ENCODE measurements around the gene COL23A1.
A peak's percentile ranks its signal among the peaks of the same experiment; 100 is the strongest.

Gene COL23A1

DNA sequence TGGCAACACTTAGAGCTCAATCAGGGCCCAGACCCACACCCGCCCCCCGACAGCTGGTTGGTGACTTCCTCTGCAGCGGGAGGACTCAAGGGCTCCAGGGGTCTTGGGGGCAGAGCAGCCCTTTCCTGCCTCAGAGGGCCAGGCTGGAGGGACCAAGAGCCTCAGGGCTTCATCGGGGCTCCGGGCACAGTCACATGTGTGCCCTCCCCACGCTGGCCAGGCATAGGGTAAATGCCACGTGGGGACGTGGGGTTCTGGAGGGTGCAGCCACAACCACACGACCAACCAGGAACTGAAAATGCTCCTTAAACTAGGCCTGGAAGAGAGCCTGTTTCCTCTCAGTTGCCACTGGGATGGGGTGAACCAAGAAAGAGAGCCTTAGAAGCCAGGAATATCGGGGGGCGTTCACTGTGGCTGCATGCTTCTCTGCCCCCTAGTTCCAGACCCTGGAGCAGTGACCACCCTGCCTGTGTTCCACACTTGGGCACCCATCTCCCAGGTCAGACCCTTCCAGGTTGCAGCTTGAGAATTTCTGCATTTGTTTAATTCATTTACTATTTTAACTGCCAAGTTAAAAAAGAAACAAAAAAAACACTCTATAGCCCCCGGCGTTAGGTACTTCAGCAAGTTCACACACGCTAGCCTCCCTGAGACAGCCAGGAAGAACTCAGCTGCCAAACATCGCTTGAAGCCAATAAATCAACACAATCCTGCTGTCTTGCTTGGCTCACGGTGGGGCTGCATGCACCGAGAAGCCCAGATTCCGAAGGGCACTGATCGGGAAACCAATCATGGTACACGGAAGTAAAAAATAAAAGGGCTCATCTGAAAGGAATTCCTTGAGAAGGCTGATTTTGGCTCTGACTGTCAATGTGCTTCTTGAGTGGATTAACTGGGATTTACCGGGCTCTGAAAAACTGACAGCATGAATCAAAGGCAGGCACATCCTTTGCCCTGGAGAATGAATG is 301.5 kb downstream of the COL23A1 start:
- peak in 2 of 51 donors; percentile 6 to 8 for DNase-seq

DNA sequence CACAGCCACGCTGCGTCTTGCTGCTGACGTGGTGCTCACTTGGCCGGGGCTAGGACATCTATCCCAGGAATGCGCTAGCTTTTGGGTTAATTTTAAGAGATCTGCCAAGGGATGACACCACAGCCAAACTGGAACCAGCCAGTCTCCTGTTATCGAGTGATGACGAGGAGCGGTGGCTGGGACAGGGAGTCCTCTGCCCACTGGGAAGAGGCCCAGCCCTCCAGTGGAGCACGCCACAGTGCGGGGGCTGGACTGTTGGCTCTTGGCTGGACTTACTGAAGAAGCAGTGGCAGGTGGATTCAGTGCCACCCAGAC is 302.4 kb downstream of the COL23A1 start:
- DNase-seq = no peak

DNA sequence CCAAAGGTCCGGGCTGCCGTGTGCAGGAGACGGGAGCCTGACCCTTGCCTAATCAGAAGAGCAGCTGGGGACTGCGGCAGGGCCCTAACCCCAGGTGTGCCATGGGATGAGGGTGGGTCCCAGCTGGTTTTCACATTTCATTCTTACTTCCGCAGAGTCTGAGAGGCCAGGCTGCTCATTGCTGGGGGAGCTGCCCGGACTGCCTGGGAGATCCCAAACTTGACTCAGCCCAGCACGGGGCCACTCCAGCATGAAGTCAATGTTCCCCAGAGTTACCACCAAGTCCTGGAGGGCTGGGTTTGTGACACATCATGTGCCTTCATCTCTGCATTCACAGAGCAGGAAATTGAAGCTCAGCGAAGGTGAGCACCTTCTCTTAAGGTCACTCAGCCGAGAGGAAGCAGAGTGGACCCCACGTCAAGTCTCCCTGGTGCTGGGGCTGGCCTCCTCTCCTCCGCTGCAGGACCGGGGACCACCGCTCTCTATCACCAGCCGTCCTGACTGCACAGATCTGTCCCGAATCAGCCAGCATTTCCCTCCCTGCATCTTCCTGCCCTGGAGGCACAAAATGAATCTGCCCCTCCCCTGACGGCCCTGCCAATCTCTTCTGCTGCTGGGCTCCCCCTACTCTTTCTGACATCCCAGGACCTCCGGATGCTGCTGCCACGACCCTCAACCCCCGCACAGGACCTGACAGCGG is 303.0 kb downstream of the COL23A1 start:
- no peak for DNase-seq

GRCh38 chr5:178286226-178287090 is 303.7 kb downstream of the COL23A1 start:
- DNase-seq = no peak

DNA sequence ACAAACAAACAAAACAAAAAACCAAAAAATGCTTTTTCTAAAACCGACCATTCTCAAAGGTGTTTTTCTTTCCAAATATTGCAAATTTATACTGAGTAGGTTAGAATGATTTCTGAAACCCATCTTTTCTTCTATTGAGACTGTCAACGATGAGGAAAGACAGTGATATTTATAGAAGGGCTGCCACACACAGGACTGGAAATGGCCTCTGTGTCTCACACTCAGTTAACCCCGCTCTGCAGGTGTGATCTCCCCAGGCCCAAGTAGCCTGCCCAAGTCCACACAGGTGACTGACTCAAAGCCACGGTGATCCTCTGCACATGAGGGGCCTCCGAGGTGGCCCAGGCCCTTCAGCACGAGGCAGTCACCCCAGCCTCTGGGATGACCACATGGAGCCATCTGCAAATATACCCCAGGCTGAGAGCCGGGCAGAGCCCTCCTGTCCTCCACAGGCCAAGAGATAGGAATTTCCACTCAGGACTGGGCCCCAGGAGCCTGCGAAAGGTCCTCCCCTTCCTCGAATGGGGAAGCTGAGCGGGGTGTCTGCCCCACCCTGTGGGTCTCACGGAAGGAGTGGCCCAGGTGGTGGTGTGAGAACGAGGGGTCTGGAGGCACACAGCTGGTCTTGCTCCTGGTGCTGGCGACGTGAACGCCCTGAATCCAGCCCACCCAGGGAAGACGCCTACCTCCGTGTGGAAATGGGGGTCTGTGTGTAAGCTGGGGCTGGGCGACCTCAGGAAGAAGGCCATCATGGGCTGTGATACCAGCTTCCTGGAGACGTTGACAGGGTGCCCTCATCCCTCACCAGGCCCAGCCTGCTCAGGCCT is 304.6 kb downstream of the COL23A1 start:
- no peak for DNase-seq

- no peak for DNase-seq
These were observed 305.2 kb downstream of the COL23A1 start for GRCh38 chr5:178284996-178285395.

GRCh38 chr5:178284093-178284675 is 306.0 kb downstream of the COL23A1 start:
- no peak for DNase-seq

GRCh38 chr5:178283520-178283919 is 306.7 kb downstream of the COL23A1 start:
- DNase-seq = no peak

DNA sequence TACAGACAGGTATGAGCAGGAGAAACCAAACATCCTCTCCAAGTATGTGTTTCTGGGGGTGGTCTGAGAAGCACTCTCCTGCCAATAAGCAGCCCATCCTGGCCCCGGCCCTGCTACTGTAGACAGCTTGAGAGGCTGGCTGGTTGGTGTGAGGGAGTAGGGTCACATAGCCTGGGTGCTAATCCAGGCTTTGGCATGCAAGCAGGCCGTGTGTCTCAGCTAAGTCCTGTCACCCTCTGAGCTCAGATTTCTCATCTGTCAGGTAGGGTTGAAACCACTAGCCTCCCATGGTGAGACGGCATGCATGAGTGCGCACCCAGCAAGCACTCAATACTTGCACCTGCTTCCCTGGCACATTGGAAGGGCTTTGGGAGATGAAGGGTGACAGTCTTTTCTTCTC is 307.8 kb downstream of the COL23A1 start:
- DNase-seq = no peak

GRCh38 chr5:178281331-178281730 is 308.9 kb downstream of the COL23A1 start:
- DNase-seq = no peak

- no peak for DNase-seq
These were observed 309.6 kb downstream of the COL23A1 start for GRCh38 chr5:178280631-178281030.

DNA sequence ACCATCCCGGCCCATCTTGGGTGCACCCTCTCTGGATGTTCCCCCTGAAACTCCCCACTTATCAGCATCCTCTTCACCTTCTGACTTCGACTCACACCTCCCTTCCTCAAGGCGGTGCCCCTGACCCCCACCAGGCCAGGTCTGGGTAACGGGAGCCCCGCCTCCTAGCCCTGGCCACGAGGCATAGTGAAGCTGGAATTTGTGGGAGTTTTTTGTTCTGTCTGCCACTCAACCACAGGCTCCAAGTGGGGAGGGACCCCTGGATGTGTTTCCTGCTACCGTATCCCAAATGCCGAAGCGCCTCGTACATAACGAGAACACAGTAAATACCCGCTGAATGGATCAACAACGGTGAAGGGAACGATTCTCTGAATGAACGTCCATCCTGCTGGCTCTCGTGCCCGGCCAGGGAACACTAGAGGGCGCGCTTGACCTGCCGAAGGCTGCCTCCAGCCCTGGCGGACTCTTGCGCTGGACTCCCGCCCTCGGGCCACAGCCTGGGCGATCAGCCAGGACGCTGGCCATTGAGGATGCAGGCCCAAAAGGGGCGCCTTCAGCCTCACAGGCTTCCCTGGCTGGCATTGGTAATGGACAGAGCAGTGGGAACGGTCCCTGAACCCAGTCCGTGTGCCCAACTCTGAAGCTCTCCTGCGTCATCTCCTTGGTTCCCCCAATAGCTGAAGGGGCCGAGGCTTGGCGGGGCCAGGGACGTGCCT is 310.3 kb downstream of the COL23A1 start:
- DNase-seq = peak; percentile 21 to 97 (median 84)

DNA sequence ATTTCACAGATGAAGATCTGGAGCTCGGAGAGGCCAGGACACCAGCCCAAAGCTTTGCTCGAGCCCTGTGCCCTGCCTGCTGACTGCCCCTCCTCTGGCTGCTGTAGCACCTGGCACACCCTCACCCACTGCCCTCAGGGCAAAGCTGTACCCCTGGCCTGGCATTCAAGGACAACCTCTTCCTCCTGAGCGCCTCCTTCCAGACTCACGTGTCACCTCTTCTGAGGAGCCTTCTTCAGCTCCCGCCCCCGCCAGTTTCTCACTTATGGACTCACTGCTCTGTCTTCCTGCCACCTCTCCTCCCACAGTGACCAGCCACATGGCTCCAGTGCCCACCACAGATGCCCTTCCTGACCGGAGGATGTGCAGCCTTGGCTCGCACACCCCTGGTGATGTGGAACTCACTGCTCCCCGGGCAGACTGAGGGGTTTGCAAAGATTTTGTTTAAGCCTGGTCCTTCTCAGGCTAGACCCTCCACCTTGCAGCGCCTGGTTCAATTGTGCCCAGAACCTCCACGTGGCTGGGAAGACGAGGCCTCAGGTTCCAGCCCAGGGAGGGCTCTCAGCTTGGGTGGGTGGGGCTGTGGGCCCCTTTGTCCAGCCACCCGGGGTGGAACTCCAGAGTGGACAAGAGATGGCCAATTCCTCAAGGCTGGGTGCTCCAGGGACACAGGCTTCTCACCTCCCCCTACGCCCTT is 311.0 kb downstream of the COL23A1 start:
- no peak for DNase-seq

GRCh38 chr5:178278358-178279023 is 311.7 kb downstream of the COL23A1 start:
- no peak for DNase-seq

DNA sequence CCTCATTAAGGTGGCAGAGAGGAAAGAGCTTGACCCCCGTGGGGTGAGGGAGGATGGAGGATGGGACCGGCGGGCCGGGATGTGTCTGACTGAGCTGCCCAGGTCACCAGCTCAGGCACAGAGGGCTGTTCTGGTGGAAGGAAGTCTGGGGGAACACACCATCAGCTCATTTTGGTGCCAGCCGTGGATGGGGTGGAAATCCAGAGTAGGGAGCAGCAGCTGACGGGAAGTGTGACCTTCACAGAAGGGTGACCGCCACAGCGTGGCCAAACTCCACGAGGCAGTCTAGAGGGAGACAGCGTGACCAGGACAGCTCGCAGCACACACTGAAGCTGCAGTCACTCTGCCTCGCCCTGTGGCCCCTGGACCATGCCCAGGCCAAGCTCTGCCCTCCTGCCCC is 312.3 kb downstream of the COL23A1 start:
- DNase-seq = no peak

DNA sequence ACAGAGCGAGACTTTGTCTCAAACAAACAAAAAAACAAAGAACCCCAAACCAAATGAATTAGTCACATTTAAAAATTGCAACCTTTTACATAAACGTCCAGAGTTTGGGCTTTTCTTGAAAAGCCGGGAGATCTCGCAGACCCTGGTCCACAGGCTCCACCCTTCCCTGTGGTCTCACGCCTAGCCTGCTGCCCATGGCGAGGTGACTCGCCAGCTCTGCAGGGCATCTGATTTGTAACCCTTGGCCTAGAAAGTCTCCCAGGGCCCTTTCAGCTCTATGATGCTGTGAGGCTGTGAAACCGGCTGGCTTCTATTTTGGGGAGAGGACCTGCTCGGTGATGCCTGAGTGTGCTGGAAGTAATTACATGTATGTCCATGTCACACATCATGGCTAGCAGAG is 312.8 kb downstream of the COL23A1 start:
- no peak for DNase-seq

- no peak for DNase-seq
These were observed 315.2 kb downstream of the COL23A1 start for GRCh38 chr5:178274781-178275537.
